Mesothelial cell of epicardium (in vitro differentiated cells): ENCODE data around the gene DMD. TPM values are rescaled to one million over a fixed set of nuclear protein-coding genes. Genes with fewer than 3 reads are reported as not detected.

Source experiments
- DNase-seq, 2 experiments: peaks; one replicate each; pipeline ENCODE4 v3.0.0; 2021; ENCODE audit warnings: low spot score in 2 of 2; ENCODE audit not compliant: unreplicated experiment in 2 of 2
- H3K27ac Mint-ChIP-seq: 2 replicates; pipeline ENCODE4 v1.8.0; 2021; ENCODE audit warnings: mixed read lengths
- H3K27me3 Mint-ChIP-seq: 2 replicates; pipeline ENCODE4 v1.8.0; 2021; ENCODE audit warnings: low read depth, mixed read lengths
- H3K36me3 Mint-ChIP-seq: 2 replicates; pipeline ENCODE4 v1.8.0; 2021; ENCODE audit warnings: mixed read lengths
- H3K4me1 Mint-ChIP-seq: 2 replicates; pipeline ENCODE4 v1.8.0; 2021; ENCODE audit warnings: mixed read lengths
- H3K4me3 Mint-ChIP-seq: 2 replicates; pipeline ENCODE4 v1.8.0; 2021; ENCODE audit warnings: mild to moderate bottlenecking, moderate library complexity, mixed read lengths
- H3K9me3 Mint-ChIP-seq: 2 replicates; pipeline ENCODE4 v1.8.0; 2021; ENCODE audit warnings: mixed read lengths
- CTCF ChIP-seq: fragments of 200-600 bp; sonication (generic); IDR thresholded peaks from one replicate; pipeline ENCODE4 v1.5.0; 2021; ENCODE audit warnings: antibody characterized with exemption; ENCODE audit not compliant: unreplicated experiment
- total RNA-seq: library from RNA; stranded (reverse); gene quantifications from 3 replicates; pipeline ENCODE4 v1.2.1, GENCODE V29; 2021

Gene DMD
- total RNA-seq, 1 donor from 2014 or later = 79.4 TPM

DNA sequence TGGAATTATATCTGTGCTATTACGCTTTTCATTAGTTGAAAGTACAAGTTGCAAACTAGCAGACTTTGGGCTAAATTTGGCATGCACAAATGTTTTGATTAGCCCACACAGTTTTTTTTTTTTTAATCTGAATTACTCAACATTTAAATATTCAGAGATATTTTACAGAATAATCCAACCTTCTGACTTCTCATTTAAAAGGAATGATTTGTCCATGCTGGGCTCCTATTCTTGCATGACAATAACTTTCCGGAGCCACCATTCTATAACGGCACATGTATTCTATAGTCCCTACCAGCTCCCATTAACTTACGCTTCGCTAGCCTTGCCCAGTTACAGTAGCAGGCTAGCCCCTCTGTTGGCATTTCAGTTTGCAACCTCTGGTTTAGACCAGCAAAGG is 1920.2 kb downstream of the DMD start:
- H3K4me1 Mint-ChIP-seq = peaks cover 11% of the 10 kb centered on the region
- no peaks in the 10 kb centered on the region for H3K27me3 Mint-ChIP-seq
- no peaks in the 10 kb centered on the region for H3K36me3 Mint-ChIP-seq
- no peak overlapping the region for H3K4me3 Mint-ChIP-seq
- no peak for DNase-seq
- H3K27ac Mint-ChIP-seq = no peak overlapping the region
- no peak for TF ChIP-seq CTCF
- peaks cover 36% of the 10 kb centered on the region for H3K9me3 Mint-ChIP-seq

DNA sequence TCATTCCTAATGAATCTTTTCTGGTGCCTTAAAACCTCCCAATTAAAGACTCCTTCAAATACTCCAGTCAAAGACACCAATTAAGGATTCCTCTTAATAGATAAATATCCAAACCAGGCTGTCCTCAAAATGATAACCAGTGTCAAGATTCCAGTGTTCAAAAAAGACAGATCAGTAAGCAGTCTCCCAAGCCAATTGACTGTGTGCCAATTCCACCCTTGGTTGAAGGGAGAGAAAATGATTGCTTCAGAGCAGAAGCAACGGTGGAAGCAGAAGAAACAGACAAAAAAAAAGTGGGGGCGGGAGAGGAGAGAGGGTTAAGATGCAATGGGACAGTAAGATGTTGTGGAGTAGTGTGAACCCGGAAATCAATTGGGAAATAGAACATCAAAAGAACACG is 1923.5 kb downstream of the DMD start:
- no peak for DNase-seq
- TF ChIP-seq CTCF = no peak
- no peaks in the 10 kb centered on the region for H3K36me3 Mint-ChIP-seq
- H3K4me3 Mint-ChIP-seq = no peak overlapping the region
- H3K4me1 Mint-ChIP-seq = peaks cover 11% of the 10 kb centered on the region
- H3K27ac Mint-ChIP-seq = no peak overlapping the region
- H3K27me3 Mint-ChIP-seq = no peaks in the 10 kb centered on the region
- H3K9me3 Mint-ChIP-seq = peaks cover 41% of the 10 kb centered on the region

GRCh38 chrX:31280580-31280979 is 1930.8 kb downstream of the DMD start:
- no peak overlapping the region for H3K27ac Mint-ChIP-seq
- no peak for DNase-seq
- H3K4me1 Mint-ChIP-seq = peaks cover 10% of the 10 kb centered on the region
- H3K9me3 Mint-ChIP-seq = peaks cover 40% of the 10 kb centered on the region
- H3K27me3 Mint-ChIP-seq = no peaks in the 10 kb centered on the region
- no peak for TF ChIP-seq CTCF
- no peaks in the 10 kb centered on the region for H3K36me3 Mint-ChIP-seq
- H3K4me3 Mint-ChIP-seq = no peak overlapping the region

- Mint-ChIP-seq H3K27ac (no peak overlapping the region), H3K36me3 (no peaks in the 10 kb centered on the region), H3K4me3 (no peak overlapping the region), H3K4me1 (peaks cover 10% of the 10 kb centered on the region), H3K9me3 (peaks cover 38% of the 10 kb centered on the region), H3K27me3 (no peaks in the 10 kb centered on the region)
- DNase-seq = no peak
- no peak for TF ChIP-seq CTCF
These were observed 1932.0 kb downstream of the DMD start for GRCh38 chrX:31279359-31279758.

DNA sequence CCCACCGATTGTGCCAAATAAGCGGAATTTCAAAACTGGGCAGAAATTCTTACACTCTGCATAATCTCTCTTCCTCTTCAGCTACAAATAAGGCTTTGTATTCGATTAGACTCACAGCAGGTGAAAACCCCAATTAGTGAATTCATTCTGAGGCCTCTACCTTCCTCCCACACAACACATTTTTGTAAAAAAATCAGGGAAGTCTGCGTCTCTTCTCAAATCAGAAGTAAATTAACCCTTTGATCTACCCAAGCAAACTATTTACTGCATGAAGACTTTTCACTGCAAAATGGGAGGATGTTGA is 1938.9 kb downstream of the DMD start:
- Mint-ChIP-seq H3K27ac (peak overlapping the region; percentile 43), H3K9me3 (peaks cover 44% of the 10 kb centered on the region), H3K27me3 (no peaks in the 10 kb centered on the region), H3K36me3 (no peaks in the 10 kb centered on the region), H3K4me3 (no peak overlapping the region), H3K4me1 (peaks cover 18% of the 10 kb centered on the region)
- TF ChIP-seq CTCF = no peak
- no peak for DNase-seq
